Activated naive CD8-positive, alpha-beta T cell treated with anti-CD3 and anti-CD28 coated beads, Interleukin-2, amount 10 ng/mL, durations not matched to agents 7 days and 5 days (primary cell): ENCODE measurements around the gene AGBL4. TPM values are rescaled to one million over a fixed set of nuclear protein-coding genes. Genes with fewer than 3 reads are reported as not detected.

Experiments used
- ATAC-seq: fragments of 150-1000 bp; cut with Tn5 transposase; one replicate; pipeline ENCODE4 v1.10.0; 2021; ENCODE audit warnings: low read depth, moderate library complexity
- POLR2A ChIA-PET: fragments of 350-600 bp; sonication (Branson Sonifier 250); formaldehyde crosslinking; loops from one replicate; lab custom pipeline; 2021; ENCODE audit warnings: antibody characterized with exemption; lab: Charles Lee
- DNase-seq: peaks from one replicate; pipeline ENCODE4 v3.0.0; 2021
- H3K27ac Mint-ChIP-seq: one replicate; pipeline ENCODE4 v1.8.0; 2022; ENCODE audit warnings: mild to moderate bottlenecking, mixed read lengths
- H3K27me3 Mint-ChIP-seq: one replicate; pipeline ENCODE4 v1.8.0; 2022; ENCODE audit warnings: mild to moderate bottlenecking, moderate library complexity, mixed read lengths
- H3K36me3 Mint-ChIP-seq: one replicate; pipeline ENCODE4 v1.8.0; 2021; ENCODE audit warnings: mild to moderate bottlenecking, mixed read lengths
- H3K4me1 Mint-ChIP-seq: one replicate; pipeline ENCODE4 v1.8.0; 2021; ENCODE audit warnings: mixed read lengths
- H3K4me3 Mint-ChIP-seq: one replicate; pipeline ENCODE4 v1.8.0; 2022; ENCODE audit warnings: mild to moderate bottlenecking, moderate library complexity, mixed read lengths
- H3K9me3 Mint-ChIP-seq: one replicate; pipeline ENCODE4 v1.8.0; 2021; ENCODE audit warnings: mixed read lengths
- total RNA-seq, 2 experiments: library from RNA; stranded (reverse); gene quantifications; one replicate each; pipeline ENCODE4 v1.2.3, GENCODE V29; 2021

AGBL4 gene
- total RNA-seq, 2 experiments from 2014 or later, result not detected

DNA sequence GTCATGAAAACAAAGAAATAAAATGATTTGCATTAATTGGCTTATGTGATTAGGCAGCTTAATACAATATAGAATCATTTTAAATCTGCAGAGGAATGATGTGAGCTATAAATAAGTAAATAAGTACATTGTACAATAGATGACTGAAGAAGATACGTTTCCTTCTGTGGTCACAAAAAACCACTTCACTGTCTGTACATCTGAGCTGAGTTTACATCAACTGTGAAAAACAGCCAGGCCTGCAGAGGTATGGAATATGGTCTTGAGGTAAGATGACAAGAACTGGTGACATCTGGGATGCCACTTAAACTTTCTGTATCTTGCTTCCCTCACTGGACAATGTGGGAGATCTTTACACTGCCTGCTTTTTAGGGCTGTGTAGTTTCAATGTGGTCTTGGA is 1117.0 kb downstream of the AGBL4 start:
- Mint-ChIP-seq H3K9me3 (no peaks in the 10 kb centered on the region), H3K27ac (no peak overlapping the region), H3K4me3 (no peak overlapping the region), H3K36me3 (no peaks in the 10 kb centered on the region), H3K27me3 (peaks cover 2% of the 10 kb centered on the region), H3K4me1 (no peaks in the 10 kb centered on the region)
- no peak for ATAC-seq
- POLR2A ChIA-PET, result no interaction called here
- no peak for DNase-seq

DNA sequence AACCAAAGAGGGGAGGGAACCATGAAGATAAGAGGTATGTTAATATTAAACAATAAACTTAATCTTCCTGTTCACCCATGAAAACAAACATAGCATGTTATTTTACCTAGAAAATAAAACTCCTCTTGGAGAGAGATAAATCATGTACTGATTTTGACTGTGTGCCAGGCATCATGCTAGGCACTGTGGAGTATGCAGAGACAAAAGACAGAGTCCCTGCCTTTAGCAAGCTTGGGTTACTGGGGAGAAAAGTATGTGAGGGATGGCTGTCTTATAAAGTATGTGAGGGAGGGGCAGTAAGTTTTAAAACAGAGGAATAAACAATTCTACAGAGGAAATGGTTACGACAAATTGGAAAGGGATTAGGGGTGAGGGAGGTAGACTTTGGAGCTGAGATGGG is 1117.6 kb downstream of the AGBL4 start:
- H3K4me3 Mint-ChIP-seq, result no peak overlapping the region
- no peaks in the 10 kb centered on the region for H3K4me1 Mint-ChIP-seq
- DNase-seq (no peak), ATAC-seq (no peak)
- POLR2A ChIA-PET, result no interaction called here
- H3K27ac Mint-ChIP-seq, result no peak overlapping the region
- peaks cover 2% of the 10 kb centered on the region for H3K27me3 Mint-ChIP-seq
- no peaks in the 10 kb centered on the region for H3K9me3 Mint-ChIP-seq
- no peaks in the 10 kb centered on the region for H3K36me3 Mint-ChIP-seq

DNA sequence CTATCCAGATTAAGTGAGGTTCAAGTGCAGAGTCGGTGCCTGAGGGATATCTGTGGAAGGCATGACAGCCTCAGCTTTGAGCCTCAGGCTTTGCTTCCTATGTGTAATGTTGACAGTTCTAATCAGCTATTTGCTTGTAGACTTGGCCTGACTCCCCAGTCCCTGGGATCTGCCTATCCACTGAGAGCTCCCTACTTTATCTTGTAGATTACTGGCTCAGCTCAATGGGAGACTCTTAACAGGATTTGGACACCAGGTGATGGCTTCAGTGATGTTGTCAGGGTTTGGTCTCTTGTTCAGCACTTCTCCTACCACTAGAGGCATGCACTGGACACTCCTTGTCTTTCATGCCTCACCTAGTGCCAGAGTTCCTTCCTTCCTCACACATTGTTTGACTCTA is 1120.5 kb downstream of the AGBL4 start:
- no peak for DNase-seq
- POLR2A ChIA-PET, result no interaction called here
- H3K4me1 Mint-ChIP-seq, result no peaks in the 10 kb centered on the region
- no peak overlapping the region for H3K4me3 Mint-ChIP-seq
- no peaks in the 10 kb centered on the region for H3K36me3 Mint-ChIP-seq
- no peak for ATAC-seq
- H3K9me3 Mint-ChIP-seq, result no peaks in the 10 kb centered on the region
- peaks cover 3% of the 10 kb centered on the region for H3K27me3 Mint-ChIP-seq
- H3K27ac Mint-ChIP-seq, result no peak overlapping the region

DNA sequence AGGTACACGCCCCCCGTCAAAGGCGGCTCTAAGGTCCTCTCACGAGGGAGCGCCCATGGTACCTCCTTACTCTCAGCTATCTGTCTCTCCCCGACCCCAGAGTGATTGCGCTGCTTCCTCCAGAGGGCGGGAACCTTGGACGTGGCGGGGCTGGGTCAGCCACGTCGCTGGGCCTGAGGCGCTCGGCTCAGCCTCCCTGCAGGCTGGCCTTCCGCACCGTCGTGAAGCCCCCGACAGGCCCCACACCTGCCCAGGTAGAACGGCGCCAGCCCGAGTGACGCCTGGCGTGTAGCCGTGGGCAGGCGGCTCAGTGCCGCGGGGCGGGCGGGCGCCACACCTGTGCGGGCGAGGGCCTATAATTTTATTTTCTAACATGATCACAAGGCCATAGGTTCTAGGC is 1124.9 kb downstream of the AGBL4 start:
- Mint-ChIP-seq H3K4me1 (no peaks in the 10 kb centered on the region), H3K9me3 (no peaks in the 10 kb centered on the region), H3K36me3 (no peaks in the 10 kb centered on the region), H3K27ac (no peak overlapping the region), H3K4me3 (no peak overlapping the region), H3K27me3 (peaks cover 4% of the 10 kb centered on the region)
- ATAC-seq, result no peak
- DNase-seq, result no peak
- POLR2A ChIA-PET, result no interaction called here

DNA sequence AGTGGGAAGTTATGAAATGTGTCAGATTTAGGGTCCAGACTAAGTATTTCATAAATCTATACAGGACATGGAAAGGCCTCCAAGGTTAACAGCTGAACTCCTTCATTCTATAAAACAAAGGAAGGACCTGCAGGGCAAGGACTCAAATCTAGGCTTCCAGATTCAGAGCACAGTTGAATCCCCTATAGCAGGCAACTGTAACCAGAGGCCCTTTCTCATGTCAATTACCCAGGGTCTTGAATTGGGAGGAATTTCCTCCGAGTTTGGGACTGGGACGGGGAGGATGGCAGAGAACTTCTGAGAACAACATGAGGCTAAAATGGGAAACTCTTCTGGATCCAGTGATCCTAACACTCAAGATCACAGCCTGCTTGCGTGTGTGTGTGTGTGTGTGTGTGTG is 1134.1 kb downstream of the AGBL4 start:
- H3K27me3 Mint-ChIP-seq, result peaks cover 5% of the 10 kb centered on the region

DNA sequence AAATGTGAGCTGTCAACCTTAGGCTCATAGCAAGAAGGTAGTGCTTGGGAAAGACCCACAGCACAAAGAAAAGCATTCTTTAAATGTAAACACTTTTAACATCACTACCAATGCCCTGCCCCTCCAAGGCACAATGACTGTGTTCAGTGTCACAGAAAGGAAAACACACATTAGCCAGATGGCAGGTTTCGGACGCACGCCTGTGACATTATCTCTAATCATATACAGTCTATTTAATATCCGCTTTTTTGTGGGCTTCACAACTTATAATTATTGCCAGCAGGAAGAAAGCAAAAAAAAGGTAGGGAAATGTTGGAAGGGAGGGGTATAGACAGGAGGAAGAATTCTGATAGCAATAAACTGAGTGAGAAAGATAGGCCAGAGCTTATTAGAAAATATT is 1134.7 kb downstream of the AGBL4 start:
- H3K27ac Mint-ChIP-seq, result no peak overlapping the region
- POLR2A ChIA-PET, result no interaction called here
- DNase-seq, result no peak
- H3K4me1 Mint-ChIP-seq, result no peaks in the 10 kb centered on the region
- peaks cover 1% of the 10 kb centered on the region for H3K9me3 Mint-ChIP-seq
- peaks cover 5% of the 10 kb centered on the region for H3K27me3 Mint-ChIP-seq
- H3K36me3 Mint-ChIP-seq, result no peaks in the 10 kb centered on the region
- no peak for ATAC-seq
- no peak overlapping the region for H3K4me3 Mint-ChIP-seq

More for the DNA sequence above, 1134.1 kb downstream of the AGBL4 start:
- POLR2A ChIA-PET, result no interaction called here
- Mint-ChIP-seq H3K4me1 (no peaks in the 10 kb centered on the region), H3K9me3 (peaks cover 1% of the 10 kb centered on the region), H3K4me3 (no peak overlapping the region), H3K36me3 (no peaks in the 10 kb centered on the region), H3K27ac (no peak overlapping the region)
- no peak for DNase-seq
- no peak for ATAC-seq

DNA sequence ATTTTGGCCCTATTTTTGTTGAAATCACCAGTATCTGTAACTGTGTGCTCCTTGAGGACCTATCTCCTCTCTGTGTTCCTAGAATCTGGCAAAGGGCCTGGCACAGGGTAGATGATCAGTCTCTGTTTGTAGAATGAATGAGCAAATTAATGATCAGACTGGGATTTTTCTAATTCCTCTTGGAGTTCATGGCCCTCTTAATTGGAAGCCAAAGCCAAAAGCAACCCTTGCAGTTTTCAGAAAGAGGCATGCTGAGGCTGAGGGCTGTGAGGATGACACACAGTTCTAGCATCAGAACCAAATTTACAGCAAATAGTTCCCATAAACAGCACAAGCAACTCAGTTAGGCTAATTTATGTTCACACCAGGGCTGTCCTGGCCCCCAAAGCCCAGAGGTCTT is 1136.0 kb downstream of the AGBL4 start:
- DNase-seq, result no peak
- no peak overlapping the region for H3K27ac Mint-ChIP-seq

DNA sequence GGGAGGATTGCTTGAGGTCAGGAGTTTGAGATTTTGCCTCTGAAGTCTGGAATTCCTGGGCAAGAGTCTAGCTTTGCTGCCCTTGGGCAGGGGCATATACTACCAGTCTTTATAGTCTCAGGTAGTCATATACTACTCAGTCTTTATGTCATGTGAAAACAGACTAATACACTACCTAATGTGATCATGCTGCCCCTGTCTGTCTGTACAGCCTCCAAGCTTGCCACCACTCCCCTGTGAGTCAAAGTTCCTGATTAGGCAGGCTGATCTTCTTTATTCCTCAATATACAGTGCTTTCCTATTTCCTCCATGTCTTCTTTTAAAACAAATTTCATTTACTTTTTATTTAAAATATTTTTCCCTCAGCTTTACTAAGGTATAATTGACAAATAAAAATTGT is 1141.7 kb downstream of the AGBL4 start:
- H3K4me1 Mint-ChIP-seq, result no peaks in the 10 kb centered on the region
- H3K4me3 Mint-ChIP-seq, result no peak overlapping the region
- no peaks in the 10 kb centered on the region for H3K36me3 Mint-ChIP-seq
- POLR2A ChIA-PET, result no interaction called here
- DNase-seq, result no peak
- H3K27me3 Mint-ChIP-seq, result peaks cover 4% of the 10 kb centered on the region
- H3K9me3 Mint-ChIP-seq, result no peaks in the 10 kb centered on the region
- H3K27ac Mint-ChIP-seq, result no peak overlapping the region
- ATAC-seq, result no peak

More for the DNA sequence above, 1136.0 kb downstream of the AGBL4 start:
- peaks cover 7% of the 10 kb centered on the region for H3K27me3 Mint-ChIP-seq
- no peak for ATAC-seq
- POLR2A ChIA-PET, result no interaction called here
- no peaks in the 10 kb centered on the region for H3K36me3 Mint-ChIP-seq
- H3K4me1 Mint-ChIP-seq, result no peaks in the 10 kb centered on the region
- H3K9me3 Mint-ChIP-seq, result peaks cover 1% of the 10 kb centered on the region
- no peak overlapping the region for H3K4me3 Mint-ChIP-seq

DNA sequence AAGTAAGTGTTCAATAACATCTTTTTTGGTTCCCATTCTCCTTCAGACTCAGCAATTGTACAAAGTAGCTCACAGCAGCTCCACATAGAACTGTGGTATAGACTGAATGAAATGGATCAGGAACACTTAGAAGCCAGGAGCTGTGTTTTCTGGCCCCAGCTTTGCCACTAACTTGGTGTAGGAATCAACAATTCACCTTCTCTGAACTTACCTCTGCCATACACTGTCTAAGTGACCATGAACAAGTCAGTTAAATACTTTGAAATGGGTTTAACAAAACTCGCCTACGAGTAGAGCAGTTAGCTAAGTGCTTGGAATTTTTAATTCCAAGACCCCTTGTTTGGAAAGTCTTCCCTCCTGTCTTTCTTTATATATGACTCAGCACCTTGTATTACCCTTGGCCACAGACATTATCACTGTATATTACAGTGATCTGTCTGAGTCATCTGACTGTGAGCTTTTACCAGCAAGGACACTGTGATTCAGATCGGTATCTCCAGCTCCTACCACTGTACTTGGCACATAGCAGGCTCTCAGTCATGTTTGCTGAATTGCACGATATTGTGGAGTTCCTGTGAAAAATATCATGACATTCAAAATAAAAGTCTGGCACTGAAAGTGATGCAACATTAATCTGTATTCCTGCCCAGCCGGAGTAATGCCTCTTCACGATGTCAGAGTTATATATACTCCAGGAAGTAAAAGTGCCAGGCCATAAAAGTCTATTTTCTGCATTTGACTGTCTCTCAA is 1145.4 kb downstream of the AGBL4 start:
- Mint-ChIP-seq H3K27ac (no peak overlapping the region), H3K9me3 (no peaks in the 10 kb centered on the region), H3K27me3 (peaks cover 7% of the 10 kb centered on the region), H3K4me3 (no peak overlapping the region), H3K36me3 (no peaks in the 10 kb centered on the region), H3K4me1 (no peaks in the 10 kb centered on the region)
- POLR2A ChIA-PET, result no interaction called here
- DNase-seq (no peak), ATAC-seq (no peak)

DNA sequence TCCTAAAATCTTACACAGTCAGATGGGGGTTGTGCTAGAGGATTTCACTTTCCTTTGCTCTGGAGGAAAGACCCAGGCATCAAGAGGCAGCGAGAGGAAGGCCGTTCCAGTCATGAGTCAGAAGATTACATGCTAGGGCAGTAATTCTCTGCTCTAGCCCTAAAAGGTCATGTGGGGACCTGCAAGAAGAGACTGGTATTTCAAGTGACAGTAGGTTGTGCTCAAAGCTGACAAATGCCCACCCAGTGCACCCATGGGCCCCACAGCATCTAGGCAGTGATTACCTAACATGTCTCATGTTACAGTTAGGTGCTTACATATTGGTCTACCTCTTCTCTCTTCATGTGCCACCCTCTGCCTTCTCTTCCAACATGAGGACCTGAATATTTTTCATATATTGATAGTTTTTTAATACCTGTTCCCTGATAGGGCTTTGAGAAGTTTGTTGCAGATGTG is 1147.4 kb downstream of the AGBL4 start:
- Mint-ChIP-seq H3K4me1 (no peaks in the 10 kb centered on the region), H3K4me3 (no peak overlapping the region), H3K27me3 (peaks cover 10% of the 10 kb centered on the region), H3K9me3 (no peaks in the 10 kb centered on the region), H3K36me3 (no peaks in the 10 kb centered on the region), H3K27ac (no peak overlapping the region)
- ATAC-seq, result no peak
- POLR2A ChIA-PET, result no interaction called here
- DNase-seq, result no peak

DNA sequence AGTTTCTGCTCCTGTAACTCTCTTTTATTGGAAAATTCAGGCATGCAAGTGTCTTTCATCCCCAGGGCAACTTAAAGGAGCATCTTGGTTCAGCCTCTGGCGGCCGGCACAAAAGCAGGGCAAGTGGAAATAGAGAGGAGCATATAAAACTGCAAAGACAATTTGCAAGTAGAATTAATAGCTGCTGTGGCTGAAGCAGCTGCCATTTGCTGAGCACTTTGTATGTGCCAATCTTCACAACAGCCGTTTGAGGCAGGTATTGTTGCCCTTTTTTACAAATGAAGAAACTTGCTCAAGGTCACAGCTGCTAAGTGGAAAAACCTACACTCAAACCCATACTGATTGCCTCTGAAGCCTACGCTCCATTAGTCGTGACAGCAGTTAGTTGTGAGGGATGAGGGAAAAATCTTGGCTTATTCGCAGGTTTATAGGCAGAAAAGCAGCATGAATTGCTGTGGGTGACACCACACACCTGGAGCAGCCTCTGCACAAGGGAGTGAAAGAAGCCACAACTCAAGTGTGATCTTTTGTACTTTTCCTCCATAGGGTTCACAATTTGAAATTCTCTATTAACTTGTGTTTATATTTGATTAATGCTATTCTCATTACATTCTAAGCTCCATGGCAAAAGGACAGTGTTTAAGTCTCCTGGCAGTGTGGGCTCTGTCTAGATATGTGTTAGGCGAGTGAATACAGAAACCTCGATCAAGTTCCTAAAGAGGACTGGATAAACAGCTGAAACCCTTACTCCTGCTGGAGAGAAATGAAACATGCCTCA is 1148.0 kb downstream of the AGBL4 start:
- DNase-seq, result no peak
- POLR2A ChIA-PET, result no interaction called here
- Mint-ChIP-seq H3K4me3 (no peak overlapping the region), H3K9me3 (no peaks in the 10 kb centered on the region), H3K27ac (no peak overlapping the region), H3K27me3 (peaks cover 10% of the 10 kb centered on the region), H3K36me3 (no peaks in the 10 kb centered on the region), H3K4me1 (no peaks in the 10 kb centered on the region)
- ATAC-seq, result no peak

DNA sequence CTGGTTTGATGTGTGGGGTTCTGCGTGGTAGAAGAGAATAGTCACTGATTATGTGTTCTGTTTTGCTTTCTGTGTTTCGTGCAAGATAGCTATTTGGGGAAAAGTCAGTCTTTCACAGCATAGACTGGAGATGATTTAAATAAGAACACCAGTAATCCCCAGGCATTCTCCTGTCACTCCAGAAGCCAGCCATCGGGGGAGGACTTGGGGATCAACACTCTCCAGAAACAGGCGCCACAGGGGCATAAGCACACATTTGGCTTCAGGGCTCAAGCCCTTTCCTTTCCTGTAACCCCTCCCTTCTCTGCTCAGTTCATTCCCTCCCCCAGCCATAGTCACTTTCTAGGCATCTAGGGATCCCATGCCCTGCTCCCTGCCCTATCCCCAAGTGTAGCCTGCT is 1149.8 kb downstream of the AGBL4 start:
- POLR2A ChIA-PET, result no interaction called here
- DNase-seq, result no peak
- peaks cover 7% of the 10 kb centered on the region for H3K27me3 Mint-ChIP-seq
- no peaks in the 10 kb centered on the region for H3K4me1 Mint-ChIP-seq
- no peaks in the 10 kb centered on the region for H3K9me3 Mint-ChIP-seq
- ATAC-seq, result no peak
- H3K27ac Mint-ChIP-seq, result no peak overlapping the region
- no peaks in the 10 kb centered on the region for H3K36me3 Mint-ChIP-seq
- H3K4me3 Mint-ChIP-seq, result no peak overlapping the region

DNA sequence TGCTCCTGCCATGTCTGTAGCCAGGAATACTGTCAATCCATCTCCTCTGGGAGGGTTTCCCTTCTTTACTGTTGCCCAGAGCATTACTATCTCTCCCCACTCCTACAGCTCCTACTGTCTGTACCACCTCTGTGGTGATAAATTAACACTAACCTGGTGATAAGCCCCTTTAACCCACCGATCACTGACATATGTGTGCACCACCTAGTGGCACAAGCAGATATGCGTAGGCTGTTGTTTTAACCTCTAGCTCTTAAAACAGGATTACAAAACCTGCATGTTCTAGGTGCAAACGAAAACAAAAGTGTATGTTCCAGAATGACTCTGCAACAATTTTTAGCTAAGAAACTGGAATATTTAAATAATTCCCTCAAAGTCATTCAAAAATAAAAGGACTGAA is 1153.2 kb downstream of the AGBL4 start:
- no peak for DNase-seq
- H3K36me3 Mint-ChIP-seq, result no peaks in the 10 kb centered on the region

More for the DNA sequence above, 1153.2 kb downstream of the AGBL4 start:
- POLR2A ChIA-PET, result no interaction called here
- H3K9me3 Mint-ChIP-seq, result no peaks in the 10 kb centered on the region
- H3K27ac Mint-ChIP-seq, result no peak overlapping the region
- H3K4me3 Mint-ChIP-seq, result no peak overlapping the region
- no peaks in the 10 kb centered on the region for H3K4me1 Mint-ChIP-seq
- ATAC-seq, result no peak
- H3K27me3 Mint-ChIP-seq, result peaks cover 7% of the 10 kb centered on the region
